Calu3 (cell line): ENCODE data around the gene HLCS. TPM values are rescaled to one million over a fixed set of nuclear protein-coding genes. Genes with fewer than 3 reads are reported as not detected.

ENCODE experiments used
- BruUV-seq: library from RNA; stranded (reverse); fragments of 400-500 nt; replicated peaks from 2 replicates; lab custom pipeline; 2021; lab: Mats Ljungman, UMichigan
- CTCF ChIA-PET: fragments of 300-600 bp; sonication (Branson Sonifier 250); formaldehyde crosslinking; loops from one replicate; lab custom pipeline; 2022; ENCODE audit warnings: antibody characterized with exemption; lab: Charles Lee
- DNase-seq: peaks from one replicate; pipeline ENCODE4 v3.0.0; 2022
- H3K27ac Mint-ChIP-seq: one replicate; pipeline ENCODE4 v1.8.0; 2022; ENCODE audit warnings: mixed read lengths; ENCODE audit not compliant: unreplicated experiment
- H3K27me3 Mint-ChIP-seq: one replicate; pipeline ENCODE4 v1.8.0; 2022; ENCODE audit warnings: mixed read lengths; ENCODE audit not compliant: unreplicated experiment
- H3K36me3 Mint-ChIP-seq: one replicate; pipeline ENCODE4 v1.8.0; 2022; ENCODE audit warnings: mild to moderate bottlenecking, moderate library complexity, mixed read lengths; ENCODE audit not compliant: insufficient read depth, unreplicated experiment
- H3K4me1 Mint-ChIP-seq: one replicate; pipeline ENCODE4 v1.8.0; 2022; ENCODE audit warnings: mild to moderate bottlenecking, low read depth, mixed read lengths; ENCODE audit not compliant: unreplicated experiment
- H3K4me3 Mint-ChIP-seq: one replicate; pipeline ENCODE4 v1.8.0; 2022; ENCODE audit warnings: mild to moderate bottlenecking, low read depth, moderate library complexity, mixed read lengths; ENCODE audit not compliant: unreplicated experiment
- H3K9me3 Mint-ChIP-seq: one replicate; pipeline ENCODE4 v1.8.0; 2022; ENCODE audit warnings: low read depth, mixed read lengths; ENCODE audit not compliant: unreplicated experiment
- intact Hi-C: fragments of 100-400 bp; cut with micrococcal nuclease; formaldehyde crosslinking; loops from one replicate; pipeline ENCODE4 v1.10.0; 2022; ENCODE audit not compliant: unreplicated experiment
- total RNA-seq: library from RNA; stranded (reverse); gene quantifications from 2 replicates; pipeline ENCODE4 v1.2.3, GENCODE V29; 2022
- TF ChIP-seq, protein P1 (sequence below): fragments of 200-600 bp; IDR thresholded peaks from one replicate; pipeline ENCODE4 v1.8.0; 2022; ENCODE audit warnings: antibody characterized with exemption; ENCODE audit not compliant: unreplicated experiment

Gene HLCS
- total RNA-seq, 1 experiment from 2014 or later: 18.4 TPM

DNA sequence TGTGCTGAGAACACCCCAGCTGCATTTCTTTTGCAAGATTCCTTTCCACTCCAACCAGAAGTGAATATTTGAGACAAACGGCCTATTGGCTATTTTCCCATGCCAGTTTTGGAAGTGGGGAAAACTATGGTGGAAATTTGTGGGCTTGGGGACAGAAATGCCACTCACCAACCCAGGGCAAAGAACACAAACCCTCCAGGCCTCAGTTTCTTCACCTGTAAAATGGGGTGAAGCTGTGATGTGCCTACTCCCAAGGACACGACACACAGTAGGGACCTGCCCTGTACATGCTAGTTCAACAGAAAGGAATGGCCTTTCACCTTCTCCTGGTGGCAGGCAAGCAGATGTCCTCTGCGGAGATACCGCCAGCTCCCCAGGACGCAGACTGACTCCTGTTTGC lies 221.0 kb downstream of the HLCS start:
- BruUV-seq: no TSS peak
- Mint-ChIP-seq H3K9me3 (no peaks in the 10 kb centered on the region), H3K27me3 (no peaks in the 10 kb centered on the region), H3K4me1 (no peaks in the 10 kb centered on the region), H3K36me3 (peaks cover 22% of the 10 kb centered on the region), H3K27ac (no peak overlapping the region), H3K4me3 (no peak overlapping the region)
- intact Hi-C loops: no loop called here
- no peak for DNase-seq
- CTCF ChIA-PET: no interaction called here
- TF ChIP-seq, protein P1, sequence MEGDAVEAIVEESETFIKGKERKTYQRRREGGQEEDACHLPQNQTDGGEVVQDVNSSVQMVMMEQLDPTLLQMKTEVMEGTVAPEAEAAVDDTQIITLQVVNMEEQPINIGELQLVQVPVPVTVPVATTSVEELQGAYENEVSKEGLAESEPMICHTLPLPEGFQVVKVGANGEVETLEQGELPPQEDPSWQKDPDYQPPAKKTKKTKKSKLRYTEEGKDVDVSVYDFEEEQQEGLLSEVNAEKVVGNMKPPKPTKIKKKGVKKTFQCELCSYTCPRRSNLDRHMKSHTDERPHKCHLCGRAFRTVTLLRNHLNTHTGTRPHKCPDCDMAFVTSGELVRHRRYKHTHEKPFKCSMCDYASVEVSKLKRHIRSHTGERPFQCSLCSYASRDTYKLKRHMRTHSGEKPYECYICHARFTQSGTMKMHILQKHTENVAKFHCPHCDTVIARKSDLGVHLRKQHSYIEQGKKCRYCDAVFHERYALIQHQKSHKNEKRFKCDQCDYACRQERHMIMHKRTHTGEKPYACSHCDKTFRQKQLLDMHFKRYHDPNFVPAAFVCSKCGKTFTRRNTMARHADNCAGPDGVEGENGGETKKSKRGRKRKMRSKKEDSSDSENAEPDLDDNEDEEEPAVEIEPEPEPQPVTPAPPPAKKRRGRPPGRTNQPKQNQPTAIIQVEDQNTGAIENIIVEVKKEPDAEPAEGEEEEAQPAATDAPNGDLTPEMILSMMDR: no peak

- Mint-ChIP-seq H3K27me3 (no peaks in the 10 kb centered on the region), H3K9me3 (no peaks in the 10 kb centered on the region), H3K27ac (no peak overlapping the region), H3K4me1 (no peaks in the 10 kb centered on the region), H3K36me3 (peaks cover 22% of the 10 kb centered on the region), H3K4me3 (no peak overlapping the region)
- TF ChIP-seq, protein P1: no peak
- CTCF ChIA-PET: no interaction called here
- BruUV-seq: no TSS peak
- DNase-seq: no peak
- intact Hi-C loops: no loop called here
Measured at GRCh38 chr21:36744560-36745231, 221.8 kb downstream of the HLCS start.

DNA sequence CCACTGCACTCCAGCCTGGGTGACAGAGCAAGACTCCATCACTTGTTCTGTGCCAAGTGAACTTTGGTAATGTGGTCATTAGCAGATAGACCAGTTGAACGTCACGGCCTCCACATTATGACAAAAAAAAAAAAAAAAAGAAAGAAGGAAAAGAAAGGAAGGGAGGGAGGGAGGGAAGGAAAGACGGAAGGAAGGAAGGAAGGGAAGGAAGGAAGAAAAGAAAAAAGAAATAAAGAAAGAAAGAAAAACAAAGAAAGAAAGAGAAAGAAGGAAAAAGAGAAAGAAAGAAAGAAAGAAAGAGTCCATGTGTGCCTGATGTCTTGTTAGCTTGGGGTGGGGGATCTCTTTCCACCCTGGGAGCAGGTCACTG lies 222.3 kb downstream of the HLCS start:
- H3K27me3 Mint-ChIP-seq: no peaks in the 10 kb centered on the region
- DNase-seq: no peak
- H3K4me1 Mint-ChIP-seq: no peaks in the 10 kb centered on the region
- TF ChIP-seq, protein P1: no peak
- intact Hi-C loops: no loop called here
- no peak overlapping the region for H3K4me3 Mint-ChIP-seq
- H3K9me3 Mint-ChIP-seq: no peaks in the 10 kb centered on the region
- peaks cover 22% of the 10 kb centered on the region for H3K36me3 Mint-ChIP-seq
- CTCF ChIA-PET: no interaction called here
- no peak overlapping the region for H3K27ac Mint-ChIP-seq
- no TSS peak for BruUV-seq

- DNase-seq: no peak
- intact Hi-C loops: no loop called here
- no TSS peak for BruUV-seq
- H3K27ac Mint-ChIP-seq: no peak overlapping the region
- H3K27me3 Mint-ChIP-seq: no peaks in the 10 kb centered on the region
- CTCF ChIA-PET: no interaction called here
- H3K9me3 Mint-ChIP-seq: no peaks in the 10 kb centered on the region
- no peaks in the 10 kb centered on the region for H3K4me1 Mint-ChIP-seq
- TF ChIP-seq, protein P1: no peak
- H3K4me3 Mint-ChIP-seq: no peak overlapping the region
- peaks cover 18% of the 10 kb centered on the region for H3K36me3 Mint-ChIP-seq
Measured at GRCh38 chr21:36743446-36743845, 223.0 kb downstream of the HLCS start.
